Measurements from ENCODE around the gene NOLC1.

The NOLC1 gene

DNA sequence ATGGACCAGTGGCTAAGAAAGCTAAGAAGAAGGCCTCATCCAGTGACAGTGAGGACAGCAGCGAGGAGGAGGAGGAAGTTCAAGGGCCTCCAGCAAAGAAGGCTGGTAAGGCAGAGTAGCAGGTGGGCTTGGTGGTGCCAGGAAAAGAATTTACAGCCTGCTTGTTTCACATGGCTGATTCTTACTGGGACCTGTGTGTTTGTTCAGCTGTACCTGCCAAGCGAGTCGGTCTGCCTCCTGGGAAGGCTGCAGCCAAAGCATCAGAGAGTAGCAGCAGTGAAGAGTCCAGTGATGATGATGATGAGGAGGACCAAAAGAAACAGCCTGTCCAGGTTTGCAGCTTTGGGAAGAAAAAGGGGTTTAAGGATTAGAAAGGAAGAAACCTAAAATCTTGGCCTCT lies 5.0 kb downstream of the NOLC1 start:
- Histone ChIP-seq H3K27me3 (ENCODE audit: low read length) (no peaks in the 10 kb centered on the region), H2AFZ (ENCODE audit: low read depth, low read length, severe bottlenecking) (no peak overlapping the region), H3K9ac (ENCODE audit: low read length) (no peak overlapping the region), H3K4me3 (ENCODE audit: insufficient read depth, low read length, poor library complexity, severe bottlenecking) (no peak overlapping the region), H3F3A (ENCODE audit: insufficient read depth) (peaks cover 3% of the 10 kb centered on the region; the same call in 1 of the 2 replicates), H4K20me1 (ENCODE audit: low read depth, low read length) (peaks cover 17% of the 10 kb centered on the region), H3K9me3 (ENCODE audit: insufficient read depth, low read length) (no peaks in the 10 kb centered on the region), H3K79me2 (ENCODE audit: insufficient read depth, low read length) (peaks cover 58% of the 10 kb centered on the region), H3K36me3 (ENCODE audit: low read length) (peaks cover 47% of the 10 kb centered on the region), H3K9me2 (replicated peaks; ENCODE audit: insufficient read depth, low read length) (no peaks in the 10 kb centered on the region), H3K27ac (ENCODE audit: low read depth, low read length) (no peak overlapping the region), H3K4me2 (ENCODE audit: low read depth, low read length, poor library complexity, severe bottlenecking) (no peak overlapping the region)
- TF ChIP-seq, protein P1, sequence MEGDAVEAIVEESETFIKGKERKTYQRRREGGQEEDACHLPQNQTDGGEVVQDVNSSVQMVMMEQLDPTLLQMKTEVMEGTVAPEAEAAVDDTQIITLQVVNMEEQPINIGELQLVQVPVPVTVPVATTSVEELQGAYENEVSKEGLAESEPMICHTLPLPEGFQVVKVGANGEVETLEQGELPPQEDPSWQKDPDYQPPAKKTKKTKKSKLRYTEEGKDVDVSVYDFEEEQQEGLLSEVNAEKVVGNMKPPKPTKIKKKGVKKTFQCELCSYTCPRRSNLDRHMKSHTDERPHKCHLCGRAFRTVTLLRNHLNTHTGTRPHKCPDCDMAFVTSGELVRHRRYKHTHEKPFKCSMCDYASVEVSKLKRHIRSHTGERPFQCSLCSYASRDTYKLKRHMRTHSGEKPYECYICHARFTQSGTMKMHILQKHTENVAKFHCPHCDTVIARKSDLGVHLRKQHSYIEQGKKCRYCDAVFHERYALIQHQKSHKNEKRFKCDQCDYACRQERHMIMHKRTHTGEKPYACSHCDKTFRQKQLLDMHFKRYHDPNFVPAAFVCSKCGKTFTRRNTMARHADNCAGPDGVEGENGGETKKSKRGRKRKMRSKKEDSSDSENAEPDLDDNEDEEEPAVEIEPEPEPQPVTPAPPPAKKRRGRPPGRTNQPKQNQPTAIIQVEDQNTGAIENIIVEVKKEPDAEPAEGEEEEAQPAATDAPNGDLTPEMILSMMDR (IDR thresholded peaks at IDR 0.05; ENCODE audit: insufficient read depth, low read length, poor library complexity, severe bottlenecking), result no peak
- TF ChIP-seq EZH2phosphoT487 (conservative IDR thresholded peaks at IDR 0.05; ENCODE audit: low read length), result no peak

DNA sequence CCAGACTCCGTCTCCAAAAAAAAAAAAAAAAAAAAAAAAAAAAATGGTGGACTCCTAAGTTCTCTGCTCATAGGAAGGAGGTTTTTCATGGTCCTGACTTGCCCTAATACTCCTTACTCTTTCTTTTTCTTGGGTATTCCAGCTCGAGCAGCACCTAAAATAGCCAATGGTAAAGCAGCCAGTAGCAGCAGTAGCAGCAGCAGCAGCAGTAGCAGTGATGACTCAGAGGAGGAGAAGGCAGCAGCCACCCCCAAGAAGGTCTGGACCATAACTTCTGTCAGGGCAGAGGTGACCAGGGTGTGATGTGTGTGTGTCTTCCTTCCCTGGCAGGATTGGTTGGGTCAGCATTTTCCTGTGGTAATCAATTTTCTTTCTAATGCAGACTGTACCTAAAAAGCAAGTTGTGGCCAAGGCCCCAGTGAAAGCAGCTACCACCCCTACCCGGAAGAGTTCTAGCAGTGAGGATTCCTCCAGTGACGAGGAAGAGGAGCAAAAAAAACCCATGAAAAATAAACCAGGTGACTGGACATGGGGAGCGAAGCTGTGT lies 6.9 kb downstream of the NOLC1 start:
- H4K20me1 ChIP-seq (ENCODE audit: low read depth, low read length), result peaks cover 17% of the 10 kb centered on the region
- no peak overlapping the region for H2AFZ ChIP-seq (ENCODE audit: low read depth, low read length, severe bottlenecking)
- no peak overlapping the region for H3K4me2 ChIP-seq (ENCODE audit: low read depth, low read length, poor library complexity, severe bottlenecking)
- H3K9me3 ChIP-seq (ENCODE audit: insufficient read depth, low read length), result no peaks in the 10 kb centered on the region
- H3K9ac ChIP-seq (ENCODE audit: low read length), result no peak overlapping the region
- H3F3A ChIP-seq (ENCODE audit: insufficient read depth), result peaks cover 15% of the 10 kb centered on the region
- H3K36me3 ChIP-seq (ENCODE audit: low read length), result peaks cover 53% of the 10 kb centered on the region
- no peak for TF ChIP-seq EZH2phosphoT487 (conservative IDR thresholded peaks at IDR 0.05; ENCODE audit: low read length)
- H3K79me2 ChIP-seq (ENCODE audit: insufficient read depth, low read length), result peaks cover 39% of the 10 kb centered on the region
- no peaks in the 10 kb centered on the region for H3K9me2 ChIP-seq (replicated peaks; ENCODE audit: insufficient read depth, low read length)
- H3K27me3 ChIP-seq (ENCODE audit: low read length), result no peaks in the 10 kb centered on the region
- H3K27ac ChIP-seq (ENCODE audit: low read depth, low read length), result no peak overlapping the region
- H3K4me3 ChIP-seq (ENCODE audit: insufficient read depth, low read length, poor library complexity, severe bottlenecking), result no peak overlapping the region

DNA sequence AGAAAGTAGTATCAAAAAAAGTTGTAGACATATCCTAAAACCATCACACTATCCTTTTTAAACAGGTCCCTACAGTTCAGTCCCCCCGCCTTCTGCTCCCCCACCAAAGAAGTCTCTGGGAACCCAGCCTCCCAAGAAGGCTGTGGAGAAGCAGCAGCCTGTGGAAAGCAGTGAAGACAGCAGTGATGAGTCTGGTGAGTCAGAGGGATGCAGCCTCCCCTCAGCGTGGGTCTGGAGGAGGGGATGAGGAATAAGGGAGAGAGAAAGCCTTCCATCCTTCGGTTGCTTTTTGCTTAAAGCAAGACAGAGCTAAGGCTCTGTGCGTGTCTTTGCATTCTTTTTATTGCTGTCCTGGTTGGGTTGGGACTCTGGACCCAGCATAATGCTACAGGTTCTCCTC lies 7.6 kb downstream of the NOLC1 start:
- Histone ChIP-seq H3K9ac (ENCODE audit: low read length) (no peak overlapping the region), H3K79me2 (ENCODE audit: insufficient read depth, low read length) (peaks cover 32% of the 10 kb centered on the region), H3K4me3 (ENCODE audit: insufficient read depth, low read length, poor library complexity, severe bottlenecking) (no peak overlapping the region), H3K36me3 (ENCODE audit: low read length) (peaks cover 48% of the 10 kb centered on the region), H3K9me3 (ENCODE audit: insufficient read depth, low read length) (no peaks in the 10 kb centered on the region), H3F3A (ENCODE audit: insufficient read depth) (peaks cover 15% of the 10 kb centered on the region), H4K20me1 (ENCODE audit: low read depth, low read length) (peaks cover 17% of the 10 kb centered on the region), H3K4me2 (ENCODE audit: low read depth, low read length, poor library complexity, severe bottlenecking) (no peak overlapping the region), H3K27me3 (ENCODE audit: low read length) (no peaks in the 10 kb centered on the region), H3K9me2 (replicated peaks; ENCODE audit: insufficient read depth, low read length) (no peaks in the 10 kb centered on the region), H3K27ac (ENCODE audit: low read depth, low read length) (no peak overlapping the region), H2AFZ (ENCODE audit: low read depth, low read length, severe bottlenecking) (no peak overlapping the region)
- no peak for TF ChIP-seq EZH2phosphoT487 (conservative IDR thresholded peaks at IDR 0.05; ENCODE audit: low read length)
- TF ChIP-seq, protein P1 (IDR thresholded peaks at IDR 0.05; ENCODE audit: insufficient read depth, low read length, poor library complexity, severe bottlenecking), result no peak

DNA sequence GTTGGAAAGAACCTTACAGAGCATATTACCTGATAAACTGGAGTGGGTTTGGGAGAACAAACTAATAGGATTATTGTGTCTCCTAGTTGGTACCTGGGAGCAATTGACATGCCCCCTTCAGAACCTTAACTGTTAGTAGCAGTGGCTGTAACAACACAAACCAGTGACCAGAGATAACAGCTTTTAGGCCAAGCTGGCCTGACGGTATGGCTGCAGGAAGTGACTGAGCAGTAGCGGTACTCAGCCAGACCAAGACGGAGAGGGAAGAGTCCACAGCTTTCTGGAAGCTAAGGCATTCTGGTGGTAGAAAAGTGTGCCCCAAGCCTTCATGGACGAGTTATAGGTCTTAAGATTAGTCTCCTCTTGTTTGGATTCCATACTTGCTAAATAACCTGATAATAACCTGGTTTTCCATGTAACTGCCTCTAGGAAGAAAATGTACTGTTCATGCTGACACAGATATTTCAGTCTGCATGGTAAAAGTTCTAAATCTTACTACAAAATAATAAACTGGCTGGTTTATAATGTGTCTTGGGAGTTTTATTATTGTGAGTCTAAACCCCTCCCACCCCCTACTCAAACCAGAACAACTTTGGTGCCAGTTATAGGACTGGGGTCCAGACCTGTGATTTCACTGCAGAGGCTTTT lies 11.3 kb downstream of the NOLC1 start:
- no peaks in the 10 kb centered on the region for H3K27me3 ChIP-seq (ENCODE audit: low read length)
- H4K20me1 ChIP-seq (ENCODE audit: low read depth, low read length), result peaks cover 3% of the 10 kb centered on the region; the same call in 1 of the 2 replicates
- H3F3A ChIP-seq (ENCODE audit: insufficient read depth), result peaks cover 29% of the 10 kb centered on the region
- no peak overlapping the region for H3K9ac ChIP-seq (ENCODE audit: low read length)
- no peak overlapping the region for H3K4me3 ChIP-seq (ENCODE audit: insufficient read depth, low read length, poor library complexity, severe bottlenecking)
- H3K9me2 ChIP-seq (replicated peaks; ENCODE audit: insufficient read depth, low read length), result no peaks in the 10 kb centered on the region
- no peak overlapping the region for H2AFZ ChIP-seq (ENCODE audit: low read depth, low read length, severe bottlenecking)
- no peak overlapping the region for H3K4me2 ChIP-seq (ENCODE audit: low read depth, low read length, poor library complexity, severe bottlenecking)
- no peak overlapping the region for H3K27ac ChIP-seq (ENCODE audit: low read depth, low read length)
- TF ChIP-seq EZH2phosphoT487 (conservative IDR thresholded peaks at IDR 0.05; ENCODE audit: low read length), result no peak
- TF ChIP-seq, protein P1 (IDR thresholded peaks at IDR 0.05; ENCODE audit: insufficient read depth, low read length, poor library complexity, severe bottlenecking), result no peak
- no peaks in the 10 kb centered on the region for H3K9me3 ChIP-seq (ENCODE audit: insufficient read depth, low read length)
- no peaks in the 10 kb centered on the region for H3K79me2 ChIP-seq (ENCODE audit: insufficient read depth, low read length)
- H3K36me3 ChIP-seq (ENCODE audit: low read length), result peaks cover 26% of the 10 kb centered on the region

Measured in SU-DHL-6 (cell line).